ENCODE results near the gene OR56A1.

Gene OR56A1

DNA sequence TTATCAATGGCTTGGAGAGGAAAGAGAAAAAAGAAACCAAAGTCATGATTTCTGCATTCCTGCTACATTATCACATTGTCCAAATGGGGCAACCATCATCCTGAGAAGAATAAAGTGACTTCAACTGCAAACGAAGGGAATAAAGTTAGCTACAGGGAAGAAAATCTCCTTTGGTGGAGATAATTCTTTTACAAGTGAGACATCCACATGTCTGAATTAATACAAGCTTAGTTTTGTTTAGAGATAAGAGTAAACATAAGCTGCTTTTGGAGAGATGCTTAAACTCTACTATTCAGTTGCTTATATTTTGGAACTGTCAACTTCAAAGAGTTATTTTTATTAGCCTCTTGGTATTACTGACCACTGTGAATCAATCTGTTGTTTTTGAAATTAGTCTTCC lies 43.7 kb downstream of the OR56A1 start, which contains the start of gene OR52L1:
TSS of gene OR52L1 (minus strand) at position 101 of the 400 bp plus-strand sequence. CDS start at position 46, 55 bp downstream.
- DNase-seq = no peak

DNA sequence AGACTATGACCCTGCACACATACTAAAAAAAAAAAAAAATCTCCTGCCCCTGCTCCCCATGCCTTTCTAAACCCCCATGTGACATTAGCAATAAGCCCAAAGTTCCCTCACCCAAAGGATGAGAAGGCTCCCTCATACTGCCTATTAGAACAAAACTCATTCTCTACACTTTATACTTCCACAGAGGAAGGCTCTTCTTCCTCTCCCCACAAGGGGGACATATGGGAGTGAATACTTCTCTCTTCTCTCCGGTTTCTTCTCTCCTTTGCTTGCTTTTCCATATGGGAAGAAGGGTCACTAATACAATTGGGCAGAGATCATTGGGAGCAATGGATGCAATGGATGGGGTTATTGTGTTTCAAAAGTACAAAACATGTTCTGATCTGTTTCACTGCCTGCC lies 47.1 kb downstream of the OR56A1 start:
- DNase-seq = no peak

DNA sequence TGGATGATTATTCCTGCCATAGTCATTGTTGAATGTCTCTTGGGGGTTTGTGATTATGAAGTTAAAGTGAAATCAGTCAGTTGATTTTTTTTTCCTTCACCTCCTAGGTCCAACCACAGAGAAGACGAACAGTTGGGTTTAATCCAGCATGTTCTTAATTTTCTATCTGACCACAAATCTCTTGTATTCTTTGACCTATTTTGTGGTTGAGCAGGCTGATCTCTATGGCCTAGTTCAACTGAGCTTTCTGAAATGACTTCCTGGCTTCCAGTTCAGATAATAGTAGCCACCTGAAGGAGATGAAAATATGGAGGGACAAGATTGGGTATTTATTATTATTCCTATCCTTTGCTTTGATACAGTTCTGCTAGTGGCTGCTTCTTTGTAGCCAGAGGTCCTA lies 57.0 kb downstream of the OR56A1 start:
- DNase-seq = no peak
